H1 (cell line): ENCODE data around the gene DNAL1. TPM values are rescaled to one million over a fixed set of nuclear protein-coding genes. Genes with fewer than 3 reads are reported as not detected.

Experiments used
- CTCF ChIA-PET: fragments of 300-600 bp; sonication (Branson Sonifier 250); formaldehyde crosslinking; loops from one replicate; lab custom pipeline; 2021; ENCODE audit not compliant: partially characterized antibody; lab: Charles Lee
- POLR2A ChIA-PET: fragments of 300-600 bp; sonication (Branson Sonifier 250); formaldehyde crosslinking; loops from one replicate; lab custom pipeline; 2021; ENCODE audit warnings: inconsistent platforms; ENCODE audit not compliant: partially characterized antibody; lab: Charles Lee
- DNase-seq, 2 experiments: peaks; one replicate each; pipeline versions ENCODE4 v3.0.0 to v3.0.0-alpha.2; 2010 to 2022; ENCODE audit warnings: low spot score in 2 of 2, low read depth in 1 of 2, mixed read lengths in 1 of 2
- FAIRE-seq: peaks from 2 replicates; lab custom pipeline; 2011; peaks lifted over from hg19 to GRCh38; lab: Jason Lieb, UNC
- H2AFZ ChIP-seq: 2 replicates; pipeline ENCODE4 v1.8.1; 2012; ENCODE audit warnings: low read length, inconsistent platforms
- H2AK5ac ChIP-seq: 2 replicates; pipeline ENCODE4 v1.6.1; 2013; ENCODE audit warnings: low read depth, low read length
- H2BK120ac ChIP-seq: replicated peaks from 2 replicates; pipeline ENCODE3; 2013; ENCODE audit warnings: low read depth, low read length, inconsistent platforms
- H2BK12ac ChIP-seq: 2 replicates; pipeline ENCODE4 v1.6.1; 2013; ENCODE audit warnings: low read depth, low read length
- H2BK15ac ChIP-seq: 2 replicates; pipeline ENCODE4 v1.6.1; 2013; ENCODE audit warnings: low read length
- H2BK20ac ChIP-seq: 2 replicates; pipeline ENCODE4 v1.6.1; 2013; ENCODE audit warnings: low read length
- H2BK5ac ChIP-seq: 2 replicates; pipeline ENCODE4 v1.6.1; 2013; ENCODE audit warnings: low read depth, low read length
- H3K14ac ChIP-seq: 2 replicates; pipeline ENCODE4 v1.6.1; 2013; ENCODE audit warnings: inconsistent platforms; ENCODE audit not compliant: insufficient read length
- H3K18ac ChIP-seq: 2 replicates; pipeline ENCODE4 v1.6.1; 2013; ENCODE audit warnings: low read length; ENCODE audit errors: extremely low read depth
- H3K23ac ChIP-seq: 2 replicates; pipeline ENCODE4 v1.6.1; 2013; ENCODE audit warnings: inconsistent platforms; ENCODE audit not compliant: insufficient read length
- H3K23me2 ChIP-seq: 2 replicates; pipeline ENCODE4 v1.6.1; 2013; ENCODE audit warnings: low read depth, low read length
- H3K27ac ChIP-seq: 2 replicates; pipeline ENCODE4 v1.6.1; 2011; ENCODE audit warnings: low read depth, low read length, inconsistent platforms
- H3K27me3 ChIP-seq, 4 experiments: replicated peaks in 1 of 4; 1 replicate in 1 of 4; 2 replicates in 3 of 4; pipeline versions ENCODE4 v1.6.1 to v1.8.1; 2011 to 2013; ENCODE audit warnings: low read length in 3 of 4, mild to moderate bottlenecking in 3 of 4, inconsistent platforms in 2 of 4, mixed read lengths in 2 of 4, moderate library complexity in 1 of 4; ENCODE audit not compliant: control insufficient read depth in 3 of 4, insufficient read depth in 3 of 4; ENCODE audit errors: extremely low read depth in 1 of 4
- H3K36me3 ChIP-seq, 4 experiments: 2 replicates each; pipeline versions ENCODE4 v1.6.1 to v1.8.1; 2011 to 2013; ENCODE audit warnings: mild to moderate bottlenecking in 4 of 4, low read length in 3 of 4, moderate library complexity in 2 of 4, control low read depth in 1 of 4, inconsistent platforms in 1 of 4; ENCODE audit not compliant: insufficient read depth in 4 of 4, control insufficient read depth in 2 of 4
- H3K4ac ChIP-seq: replicated peaks from 2 replicates; pipeline ENCODE3; 2013; ENCODE audit warnings: low read length, low read depth, mixed read lengths, inconsistent platforms; ENCODE audit not compliant: insufficient read length
- H3K4me1 ChIP-seq, 4 experiments: replicated peaks in 1 of 4; 1 replicate in 1 of 4; 2 replicates in 3 of 4; pipeline versions ENCODE4 v1.6.1 to v1.8.1; 2011 to 2013; ENCODE audit warnings: low read length in 3 of 4, inconsistent platforms in 2 of 4, mixed read lengths in 1 of 4; ENCODE audit not compliant: insufficient read depth in 4 of 4, control insufficient read depth in 3 of 4
- H3K4me2 ChIP-seq, 2 experiments: 2 replicates each; pipeline versions ENCODE4 v1.6.1 to v1.8.1; 2011 to 2013; ENCODE audit warnings: low read depth in 2 of 2, low read length in 2 of 2, control low read depth in 1 of 2, inconsistent platforms in 1 of 2, mild to moderate bottlenecking in 1 of 2; ENCODE audit not compliant: insufficient read depth in 1 of 2
- H3K4me3 ChIP-seq, 4 experiments: fragments of 200-600, 300-600 bp in 1 of 4; sonication (generic), shearing (Covaris generic), sonication (Bioruptor Twin) in 1 of 4; 2 replicates each; pipeline versions ENCODE4 v1.5.1 to v1.8.1; 2011 to 2016; ENCODE audit warnings: low read length in 4 of 4, low read depth in 3 of 4, control low read depth in 2 of 4, inconsistent platforms in 2 of 4, mild to moderate bottlenecking in 2 of 4, mixed read lengths in 1 of 4, moderate library complexity in 1 of 4; ENCODE audit not compliant: insufficient read depth in 2 of 4; ENCODE audit errors: extremely low read depth in 1 of 4
- H3K56ac ChIP-seq: replicated peaks from 2 replicates; pipeline ENCODE3; 2013; ENCODE audit warnings: low read depth, mild to moderate bottlenecking, mixed read lengths, low read length, inconsistent platforms; ENCODE audit not compliant: insufficient read length
- H3K79me1 ChIP-seq: 2 replicates; pipeline ENCODE4 v1.6.1; 2013; ENCODE audit warnings: low read depth, low read length, control low read depth
- H3K79me2 ChIP-seq, 2 experiments: 2 replicates each; pipeline versions ENCODE4 v1.6.1 to v1.8.1; 2012 to 2013; ENCODE audit warnings: low read length in 2 of 2, mild to moderate bottlenecking in 2 of 2, inconsistent platforms in 1 of 2; ENCODE audit not compliant: insufficient read depth in 2 of 2, control insufficient read depth in 1 of 2
- H3K9ac ChIP-seq, 4 experiments: replicated peaks in 1 of 4; 1 replicate in 1 of 4; 2 replicates in 3 of 4; pipeline versions ENCODE4 v1.6.1 to v1.8.1; 2011 to 2013; ENCODE audit warnings: low read depth in 3 of 4, low read length in 3 of 4, control low read depth in 2 of 4, mild to moderate bottlenecking in 2 of 4, moderate library complexity in 2 of 4, inconsistent platforms in 1 of 4; ENCODE audit errors: extremely low read depth in 1 of 4
- H3K9me3 ChIP-seq, 2 experiments: 2 replicates each; pipeline versions ENCODE4 v1.6.1 to v1.8.1; 2012 to 2013; ENCODE audit warnings: mild to moderate bottlenecking in 2 of 2, moderate library complexity in 2 of 2, control low read depth in 1 of 2, inconsistent platforms in 1 of 2, low read depth in 1 of 2, low read length in 1 of 2, mixed read lengths in 1 of 2; ENCODE audit not compliant: insufficient read depth in 2 of 2
- H4K20me1 ChIP-seq, 2 experiments: replicated peaks in 1 of 2; 2 replicates each; pipeline versions ENCODE3 to v1.8.1; 2011 to 2013; ENCODE audit warnings: inconsistent platforms in 2 of 2, low read length in 2 of 2, mild to moderate bottlenecking in 1 of 2; ENCODE audit not compliant: insufficient read depth in 2 of 2, control insufficient read depth in 1 of 2
- H4K5ac ChIP-seq: 2 replicates; pipeline ENCODE4 v1.6.1; 2013; ENCODE audit warnings: low read length, low read depth, mixed read lengths, inconsistent platforms; ENCODE audit not compliant: insufficient read length
- H4K8ac ChIP-seq: 2 replicates; pipeline ENCODE4 v1.8.0; 2013; ENCODE audit warnings: mild to moderate bottlenecking, moderate library complexity, low read length, inconsistent platforms; ENCODE audit not compliant: insufficient read depth; ENCODE audit errors: extremely low read depth
- H4K91ac ChIP-seq: replicated peaks from 2 replicates; pipeline ENCODE3; 2013; ENCODE audit warnings: low read length, mixed read lengths, inconsistent platforms; ENCODE audit not compliant: insufficient read length
- NANOG ChIP-seq: IDR thresholded peaks from 2 replicates; pipeline ENCODE4 v1.6.1; 2011; ENCODE audit warnings: low read length, low read depth, mild to moderate bottlenecking, inconsistent platforms; ENCODE audit not compliant: insufficient read depth, poor library complexity, severe bottlenecking
- POU5F1 ChIP-seq: IDR thresholded peaks from 2 replicates; pipeline ENCODE4 v1.6.1; 2011; ENCODE audit warnings: low read depth, mild to moderate bottlenecking, low read length, moderate library complexity
- RNF2 ChIP-seq: fragments of 200-900, 300-1000 bp; sonication (generic); IDR thresholded peaks from 2 replicates; pipeline ENCODE4 v1.7.1; 2016; ENCODE audit warnings: borderline replicate concordance, low read depth, mild to moderate bottlenecking, antibody characterized with exemption, low read length; ENCODE audit not compliant: poor library complexity, severe bottlenecking; ENCODE audit errors: missing control alignments
- WGBS, 2 experiments: shearing (Covaris generic) in 1 of 2; methylation state at CpG; one replicate each; pipeline versions ENCODE4 v1.1.6 to v1.1.7; 2013 to 2015; ENCODE audit warnings: low lambda C conversion rate in 2 of 2, mixed read lengths in 2 of 2, inconsistent platforms in 1 of 2, low coverage in 1 of 2, missing lambda C conversion rate in 1 of 2; ENCODE audit not compliant: insufficient replicate concordance in 2 of 2, insufficient coverage in 1 of 2, insufficient read length in 1 of 2; ENCODE audit errors: extremely low coverage in 1 of 2, missing lambda C conversion rate in 1 of 2; 5-methylcytosine and 5-hydroxymethylcytosine counted together
- polyA plus RNA-seq, 7 experiments: library from polyadenylated mRNA; depleted of rRNA in 3 of 7; stranded (reverse) in 5 of 7; unstranded in 2 of 7; fragments of >200 nt in 5 of 7; fragments of 200-250 nt in 2 of 7; gene quantifications; 1 replicate in 5 of 7; 2 replicates in 1 of 7; 4 replicates in 1 of 7; pipeline versions ENCODE4 v1.2.1 to v1.2.3, GENCODE V29; 2011 to 2013; ENCODE audit warnings: missing spikeins in 2 of 7, mixed read lengths in 2 of 7
- total RNA-seq: library from RNA; stranded (reverse); fragmentation: NEBNext Ultra II Directional; extraction: Animal tissue kit (Norgen Biotek cat#: 25700); gene quantifications from 2 replicates; pipeline ENCODE4 v1.2.1, GENCODE V29; 2021

DNAL1 gene
- total and polyA plus RNA-seq, 2 of the 8 experiments (the other 6 are each of a cell fraction or from before 2014, with no cell fraction given): 2.8 to 16.8 TPM

DNA sequence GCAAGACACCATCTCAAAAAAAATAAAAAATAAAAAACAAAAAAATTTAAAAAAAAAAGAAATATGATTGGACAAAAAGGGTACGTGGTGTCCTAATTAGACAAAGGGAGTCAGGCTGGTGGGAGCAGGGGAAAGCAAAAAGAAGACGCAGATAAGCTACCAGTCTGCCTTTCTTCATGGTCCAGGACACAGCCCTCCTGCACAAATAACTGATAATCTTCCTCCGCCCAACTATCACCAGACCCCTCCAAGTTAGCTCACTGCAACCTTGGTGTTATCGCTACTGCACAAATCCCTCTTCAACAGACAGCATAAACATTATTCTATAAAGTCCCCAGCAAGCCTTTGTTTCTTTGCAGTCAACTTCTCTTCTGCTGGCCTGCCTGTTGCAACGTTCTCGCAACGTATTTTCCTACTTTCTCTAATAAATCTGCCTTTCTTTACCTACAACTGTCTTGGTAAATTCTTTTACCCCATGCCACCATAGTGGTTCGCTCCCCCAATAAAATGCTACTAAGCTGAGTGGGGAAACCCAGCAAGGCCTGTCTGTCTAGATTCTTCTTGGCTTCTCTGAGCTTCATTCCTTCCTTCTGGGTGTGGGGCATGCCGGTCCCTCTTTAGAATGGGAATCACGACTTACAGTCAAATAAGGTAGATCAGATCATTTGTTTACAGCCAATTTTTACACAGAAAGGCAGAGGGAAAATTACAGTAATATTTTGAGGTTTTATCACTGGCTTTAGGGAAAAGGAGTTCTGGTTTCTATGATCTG, 14.6 kb upstream of the DNAL1 start:
- 89% methylated on average over 10 of the region's 10 CpGs; no CpG with 5 or more reads in 1 of the 2 experiments for WGBS, 2 experiments
- CTCF ChIA-PET: interaction anchor here (0.7 to 6.5 kb wide), 3 partner anchors 91 to 158 kb away, joined by 3 to 52 read pairs (median 6); no protein-coding TSS in a partner anchor
- FAIRE-seq: no peak
- TF ChIP-seq NANOG: no peak
- no peak for TF ChIP-seq POU5F1
- no peak for TF ChIP-seq RNF2

More for the DNA sequence above, 14.6 kb upstream of the DNAL1 start:
- Histone ChIP-seq H3K27me3 (no peaks in the 10 kb centered on the region), H3K23ac (no peak overlapping the region), H3K56ac (no peak overlapping the region), H4K5ac (no peak overlapping the region), H2BK12ac (no peak overlapping the region), H3K4me2 (no peak overlapping the region), H3K36me3 (no peaks in the 10 kb centered on the region), H2BK5ac (no peak overlapping the region), H4K20me1 (no peaks in the 10 kb centered on the region), H2BK15ac (no peak overlapping the region; the same call in 1 of the 2 replicates), H3K79me1 (no peaks in the 10 kb centered on the region), H3K4me3 (no peak overlapping the region), H2BK20ac (no peak overlapping the region), H3K79me2 (no peaks in the 10 kb centered on the region), H3K9me3 (no peaks in the 10 kb centered on the region), H4K91ac (no peak overlapping the region), H2BK120ac (no peak overlapping the region), H3K18ac (no peak overlapping the region), H3K9ac (no peak overlapping the region), H3K23me2 (peaks cover 7% of the 10 kb centered on the region; the same call in 1 of the 2 replicates), H2AFZ (no peak overlapping the region), H3K27ac (no peak overlapping the region), H3K4ac (no peak overlapping the region), H3K14ac (no peak overlapping the region), H4K8ac (no peak overlapping the region), H3K4me1 (peaks cover 0 to 5% (median 1%) of the 10 kb centered on the region in 4 experiments; a peak in 4 of 7 replicates), H2AK5ac (no peak overlapping the region)
- DNase-seq: no peak
- POLR2A ChIA-PET: interaction anchor here (1.0 kb wide), 1 partner anchor 18 kb away, joined by 5 read pairs; the partner anchor contains the start of gene ACOT6
